Measurements from ENCODE around the gene FADD. TPM values are rescaled to one million over a fixed set of nuclear protein-coding genes. Genes with fewer than 3 reads are reported as not detected.

Gene FADD
- polyA plus RNA-seq, 3 donors = 5.4 to 9.5 (median 7.7) TPM

DNA sequence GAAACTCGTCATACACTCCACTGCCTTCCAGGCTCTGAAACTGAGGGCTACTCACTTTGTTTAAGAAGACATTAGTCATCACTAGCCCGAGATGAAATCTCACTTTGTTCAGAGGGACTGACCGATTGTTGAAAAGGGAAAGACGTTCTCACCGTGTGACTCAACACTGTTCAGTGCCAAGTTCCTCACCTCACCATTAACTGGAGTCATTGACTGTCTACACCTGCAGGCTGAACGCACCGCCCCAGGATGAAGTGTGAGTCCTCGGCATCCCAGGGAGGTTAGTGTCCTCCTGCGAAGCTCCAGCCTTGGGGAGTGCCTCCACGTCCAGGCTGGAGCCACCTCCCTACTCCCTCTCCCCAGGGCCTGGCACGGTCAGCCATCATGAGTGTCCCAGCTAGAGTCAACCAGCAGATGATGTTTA lies 30.4 kb downstream of the FADD start:
- H3K9me3 Mint-ChIP-seq = peaks cover 0 to 2% (median 0%) of the 10 kb centered on the region in 7 donors
- Histone ChIP-seq H3K9me3 (replicated peaks in 1 of 2; ENCODE audit: control insufficient read depth in 1 of 2, insufficient read depth in 1 of 2, low read length in 2 of 2) (peaks cover 0 to 3% of the 10 kb centered on the region in 2 donors), H3K4me3 (replicated peaks in 1 of 3; ENCODE audit: low read depth in 2 of 3, low read length in 3 of 3) (no peak overlapping the region), H3K9ac (ENCODE audit: insufficient read depth, low read length, poor library complexity, severe bottlenecking) (no peak overlapping the region), H2AFZ (ENCODE audit: insufficient read depth, low read depth, low read length, poor library complexity, severe bottlenecking) (no peak overlapping the region), H3K4me2 (replicated peaks; ENCODE audit: extremely low read depth, low read length, poor library complexity, severe bottlenecking) (no peak overlapping the region), H3K36me3 (replicated peaks in 1 of 2; ENCODE audit: control insufficient read depth in 1 of 2, insufficient read depth in 2 of 2, low read length in 2 of 2) (no peaks in the 10 kb centered on the region), H3K27ac (ENCODE audit: low read depth in 1 of 2, low read length in 2 of 2) (no peak overlapping the region), H4K20me1 (ENCODE audit: insufficient read depth, low read length) (no peaks in the 10 kb centered on the region), H3K79me2 (ENCODE audit: insufficient read depth, low read length) (no peaks in the 10 kb centered on the region), H3K4me1 (ENCODE audit: control insufficient read depth in 1 of 2, insufficient read depth in 2 of 2, low read length in 2 of 2) (no peaks in the 10 kb centered on the region), H3K27me3 (ENCODE audit: control insufficient read depth in 2 of 2, insufficient read depth in 2 of 2, low read length in 2 of 2) (no peaks in the 10 kb centered on the region)
- H3K4me3 Mint-ChIP-seq = no peak overlapping the region
- H3K4me1 Mint-ChIP-seq = no peaks in the 10 kb centered on the region
- H3K27me3 Mint-ChIP-seq (ENCODE audit: low read depth in 3 of 3) = peaks cover 4 to 12% (median 9%) of the 10 kb centered on the region in 3 donors
- 94% methylated on average over 8 of the region's 11 CpGs for WGBS (ENCODE audit: insufficient coverage)
- no peak overlapping the region for H3K27ac Mint-ChIP-seq
- DNase-seq = no peak
- H3K36me3 Mint-ChIP-seq = no peaks in the 10 kb centered on the region
- intact Hi-C loops (cut with micrococcal nuclease) = no loop called here
- no peak for TF ChIP-seq CTCF (IDR thresholded peaks at IDR 0.05)

- Histone ChIP-seq H3K4me1 (ENCODE audit: control insufficient read depth in 1 of 2, insufficient read depth in 2 of 2, low read length in 2 of 2) (no peaks in the 10 kb centered on the region), H2AFZ (ENCODE audit: insufficient read depth, low read depth, low read length, poor library complexity, severe bottlenecking) (no peak overlapping the region), H3K27me3 (ENCODE audit: control insufficient read depth in 2 of 2, insufficient read depth in 2 of 2, low read length in 2 of 2) (no peaks in the 10 kb centered on the region), H3K9ac (ENCODE audit: insufficient read depth, low read length, poor library complexity, severe bottlenecking) (no peak overlapping the region), H4K20me1 (ENCODE audit: insufficient read depth, low read length) (no peaks in the 10 kb centered on the region), H3K27ac (ENCODE audit: low read depth in 1 of 2, low read length in 2 of 2) (no peak overlapping the region), H3K4me2 (replicated peaks; ENCODE audit: extremely low read depth, low read length, poor library complexity, severe bottlenecking) (no peak overlapping the region), H3K4me3 (replicated peaks in 1 of 3; ENCODE audit: low read depth in 2 of 3, low read length in 3 of 3) (no peak overlapping the region), H3K79me2 (ENCODE audit: insufficient read depth, low read length) (no peaks in the 10 kb centered on the region), H3K36me3 (replicated peaks in 1 of 2; ENCODE audit: control insufficient read depth in 1 of 2, insufficient read depth in 2 of 2, low read length in 2 of 2) (no peaks in the 10 kb centered on the region), H3K9me3 (replicated peaks in 1 of 2; ENCODE audit: control insufficient read depth in 1 of 2, insufficient read depth in 1 of 2, low read length in 2 of 2) (peaks cover 0 to 3% of the 10 kb centered on the region in 2 donors)
- DNase-seq = no peak
- WGBS (ENCODE audit: insufficient coverage) = 88% methylated on average over 8 of the region's 9 CpGs
- Mint-ChIP-seq H3K27ac (no peak overlapping the region), H3K9me3 (peaks cover 0 to 2% (median 0%) of the 10 kb centered on the region in 7 donors), H3K36me3 (no peaks in the 10 kb centered on the region), H3K4me1 (no peaks in the 10 kb centered on the region), H3K4me3 (no peak overlapping the region), H3K27me3 (ENCODE audit: low read depth in 3 of 3) (peaks cover 4 to 11% (median 9%) of the 10 kb centered on the region in 3 donors)
- intact Hi-C loops (cut with micrococcal nuclease) = no loop called here
- no peak for TF ChIP-seq CTCF (IDR thresholded peaks at IDR 0.05)
Measured at GRCh38 chr11:70233962-70234361, 30.9 kb downstream of the FADD start.
